Breast epithelium (tissue), 4 donors: ENCODE data around the gene PTTG1IP. TPM values are rescaled to one million over a fixed set of nuclear protein-coding genes. Genes with fewer than 3 reads are reported as not detected.

ENCODE experiments used
- DNase-seq, 2 donors: peaks; one replicate each; pipeline ENCODE4 v3.0.0-alpha.2; 2019; ENCODE audit warnings: low spot score in 2 of 2
- H3K27ac ChIP-seq, 2 donors: fragments of 200-600 bp; sonication (generic) in 1 of 2; one replicate each; pipeline ENCODE4 v1.5.1; 2016 to 2019; ENCODE audit warnings: mild to moderate bottlenecking in 1 of 2
- H3K27me3 ChIP-seq, 2 donors: fragments of 200-600 bp; sonication (generic) in 1 of 2; one replicate each; pipeline versions ENCODE4 v1.5.1 to v1.6.0; 2017 to 2019; ENCODE audit warnings: control low read depth in 1 of 2, mild to moderate bottlenecking in 1 of 2
- H3K36me3 ChIP-seq: fragments of 200-600 bp; one replicate; pipeline ENCODE4 v1.5.1; 2019
- H3K4me1 ChIP-seq, 2 donors: fragments of 200-600 bp; sonication (generic); one replicate each; pipeline ENCODE4 v1.5.1; 2016 to 2019; ENCODE audit warnings: control low read depth in 1 of 2
- H3K4me3 ChIP-seq, 3 donors: fragments of 200-600 bp; sonication (generic); 1 replicate in 2 of 3; 2 replicates in 1 of 3; pipeline ENCODE4 v1.5.1; 2016 to 2019; ENCODE audit warnings: mild to moderate bottlenecking in 3 of 3, moderate library complexity in 2 of 3
- H3K9me3 ChIP-seq, 2 donors: fragments of 200-600 bp; sonication (generic) in 1 of 2; one replicate each; pipeline ENCODE4 v1.5.1; 2016 to 2019; ENCODE audit warnings: control low read depth in 1 of 2
- POLR2A ChIP-seq: fragments of 450-650 bp; IDR thresholded peaks from one replicate; pipeline ENCODE4 v1.6.1; 2016; ENCODE audit warnings: antibody characterized with exemption, mild to moderate bottlenecking, moderate library complexity
- POLR2AphosphoS5 ChIP-seq, 3 donors: sonication (generic); formaldehyde crosslinking; IDR thresholded peaks; one replicate each; pipeline ENCODE4 v1.6.1; 2017; ENCODE audit warnings: antibody characterized with exemption in 3 of 3
- intact Hi-C: fragments of 100-400 bp; cut with DNase I; formaldehyde crosslinking; loops from one replicate; pipeline ENCODE4 v1.15.1; 2023; ENCODE audit warnings: low total_unique reads
- total RNA-seq, 3 donors: library from RNA; depleted of rRNA; stranded (reverse); fragments of >200 nt; gene quantifications; one replicate each; pipeline ENCODE4 v1.1.0, GENCODE V29; 2016
- TF ChIP-seq, protein P1 (sequence below), 3 donors: fragments of 450-650 bp; IDR thresholded peaks; one replicate each; pipeline ENCODE4 v1.5.1; 2016 to 2017; ENCODE audit warnings: antibody characterized with exemption in 3 of 3, mild to moderate bottlenecking in 3 of 3, moderate library complexity in 3 of 3

Gene PTTG1IP
- total RNA-seq, 3 donors from 2014 or later, result 187 to 351 (median 272) TPM

DNA sequence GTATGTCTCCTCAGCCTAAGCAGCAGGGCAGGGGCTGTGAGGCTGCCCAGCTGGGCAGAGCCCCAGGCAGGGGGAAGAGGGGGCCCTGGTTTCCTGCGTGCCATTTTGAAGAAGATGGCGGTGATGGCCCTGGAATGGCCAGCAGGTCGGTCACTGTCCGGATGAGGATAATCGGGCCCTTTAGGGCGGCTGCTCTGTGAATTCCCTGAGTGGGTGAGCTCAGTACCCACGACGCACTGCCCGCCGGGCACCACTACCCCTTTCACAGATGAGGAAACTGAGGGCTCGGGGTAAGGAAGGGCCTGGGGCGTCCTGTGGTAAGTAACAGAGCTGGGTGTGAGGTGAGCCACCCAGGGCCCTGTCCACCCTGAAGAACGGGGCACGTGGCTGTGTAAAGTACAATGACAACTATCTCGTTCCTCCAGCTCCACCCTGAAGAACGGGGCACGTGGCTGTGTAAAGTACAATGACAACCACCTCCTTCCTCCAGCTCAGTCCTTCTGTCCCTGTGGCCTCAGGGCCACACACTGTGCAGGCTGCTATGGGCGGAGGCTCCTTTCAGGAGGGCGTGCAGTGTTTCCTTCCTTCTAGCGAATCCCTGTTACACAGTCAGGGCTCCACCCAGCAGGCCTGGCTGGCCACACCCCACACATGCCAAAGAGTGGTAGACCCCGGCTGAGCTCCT is 24.0 kb upstream of the PTTG1IP start:
- Histone ChIP-seq H3K27ac (no peak overlapping the region), H3K4me1 (no peaks in the 10 kb centered on the region), H3K9me3 (no peaks in the 10 kb centered on the region), H3K36me3 (no peaks in the 10 kb centered on the region), H3K27me3 (no peaks in the 10 kb centered on the region), H3K4me3 (no peak overlapping the region)
- intact Hi-C loops, result no loop called here
- DNase-seq, result no peak
- TF ChIP-seq, protein P1, sequence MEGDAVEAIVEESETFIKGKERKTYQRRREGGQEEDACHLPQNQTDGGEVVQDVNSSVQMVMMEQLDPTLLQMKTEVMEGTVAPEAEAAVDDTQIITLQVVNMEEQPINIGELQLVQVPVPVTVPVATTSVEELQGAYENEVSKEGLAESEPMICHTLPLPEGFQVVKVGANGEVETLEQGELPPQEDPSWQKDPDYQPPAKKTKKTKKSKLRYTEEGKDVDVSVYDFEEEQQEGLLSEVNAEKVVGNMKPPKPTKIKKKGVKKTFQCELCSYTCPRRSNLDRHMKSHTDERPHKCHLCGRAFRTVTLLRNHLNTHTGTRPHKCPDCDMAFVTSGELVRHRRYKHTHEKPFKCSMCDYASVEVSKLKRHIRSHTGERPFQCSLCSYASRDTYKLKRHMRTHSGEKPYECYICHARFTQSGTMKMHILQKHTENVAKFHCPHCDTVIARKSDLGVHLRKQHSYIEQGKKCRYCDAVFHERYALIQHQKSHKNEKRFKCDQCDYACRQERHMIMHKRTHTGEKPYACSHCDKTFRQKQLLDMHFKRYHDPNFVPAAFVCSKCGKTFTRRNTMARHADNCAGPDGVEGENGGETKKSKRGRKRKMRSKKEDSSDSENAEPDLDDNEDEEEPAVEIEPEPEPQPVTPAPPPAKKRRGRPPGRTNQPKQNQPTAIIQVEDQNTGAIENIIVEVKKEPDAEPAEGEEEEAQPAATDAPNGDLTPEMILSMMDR (IDR thresholded peaks at IDR 0.05), result no peak

DNA sequence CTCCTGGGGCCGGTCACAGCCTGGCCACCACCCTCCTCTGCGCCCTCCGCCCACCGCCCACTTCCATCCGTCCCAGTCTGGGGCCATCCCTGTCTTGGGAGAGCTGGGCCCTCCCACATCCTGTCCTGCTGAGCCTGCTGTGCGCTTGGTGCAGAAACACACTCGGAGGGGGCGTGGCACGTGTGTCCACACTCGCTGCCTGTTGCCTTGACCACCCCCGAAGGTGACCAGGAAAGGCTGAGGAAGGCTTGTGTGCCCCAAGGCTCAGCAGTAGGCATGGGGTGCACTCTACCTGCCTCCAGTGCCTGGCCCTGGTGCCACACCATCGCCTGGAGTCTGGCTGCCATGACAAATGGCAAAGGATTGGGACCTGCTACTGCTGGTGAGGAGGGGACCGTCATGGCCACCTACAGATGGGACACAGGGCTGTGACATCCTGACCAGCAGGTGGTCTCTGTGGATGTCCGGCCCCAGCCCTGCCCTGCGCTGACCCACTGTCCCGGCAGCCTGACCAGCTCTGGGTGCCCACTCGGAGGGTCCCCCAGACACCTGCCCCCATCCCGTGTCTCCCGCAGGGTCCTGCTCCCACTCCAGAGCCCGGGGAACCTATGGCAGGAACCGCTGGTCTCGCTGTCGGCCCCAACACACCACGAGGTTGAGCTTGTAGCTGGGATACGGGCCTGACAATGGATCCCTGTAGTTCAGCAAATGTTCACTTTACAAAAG is 23.2 kb upstream of the PTTG1IP start:
- DNase-seq, result no peak
- Histone ChIP-seq H3K27ac (no peak overlapping the region), H3K27me3 (no peaks in the 10 kb centered on the region), H3K9me3 (no peaks in the 10 kb centered on the region), H3K4me3 (no peak overlapping the region), H3K36me3 (no peaks in the 10 kb centered on the region), H3K4me1 (no peaks in the 10 kb centered on the region)
- TF ChIP-seq POLR2AphosphoS5 (IDR thresholded peaks at IDR 0.05) (no peak), POLR2A (no peak)
- TF ChIP-seq, protein P1 (IDR thresholded peaks at IDR 0.05), result no peak
- intact Hi-C loops, result no loop called here

DNA sequence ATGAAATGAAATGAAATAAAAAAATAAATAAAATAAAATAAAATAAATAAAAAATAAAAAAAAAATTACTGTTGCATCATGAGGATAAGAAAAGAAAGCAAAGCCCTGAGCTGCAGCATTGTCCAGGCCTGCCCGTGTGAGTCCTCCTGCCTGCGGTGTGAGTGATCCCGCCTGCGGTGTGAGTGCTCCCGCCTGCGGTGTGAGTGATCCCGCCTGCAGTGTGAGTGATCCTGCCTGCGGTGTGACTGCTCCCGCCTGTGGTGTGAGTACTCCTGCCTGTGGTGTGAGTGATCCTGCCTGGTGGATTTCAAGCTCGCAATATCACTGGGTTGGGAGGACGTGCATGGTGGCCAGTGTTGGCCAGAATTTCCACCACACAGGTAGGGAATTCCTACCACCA is 22.4 kb upstream of the PTTG1IP start:
- TF ChIP-seq POLR2A, result no peak
- TF ChIP-seq POLR2AphosphoS5 (IDR thresholded peaks at IDR 0.05), result no peak
- TF ChIP-seq, protein P1 (IDR thresholded peaks at IDR 0.05), result no peak
- H3K4me3 ChIP-seq, result no peak overlapping the region
- intact Hi-C loops, result no loop called here
- no peaks in the 10 kb centered on the region for H3K9me3 ChIP-seq
- no peaks in the 10 kb centered on the region for H3K36me3 ChIP-seq
- no peak overlapping the region for H3K27ac ChIP-seq
- DNase-seq, result no peak
- no peaks in the 10 kb centered on the region for H3K27me3 ChIP-seq
- no peaks in the 10 kb centered on the region for H3K4me1 ChIP-seq

DNA sequence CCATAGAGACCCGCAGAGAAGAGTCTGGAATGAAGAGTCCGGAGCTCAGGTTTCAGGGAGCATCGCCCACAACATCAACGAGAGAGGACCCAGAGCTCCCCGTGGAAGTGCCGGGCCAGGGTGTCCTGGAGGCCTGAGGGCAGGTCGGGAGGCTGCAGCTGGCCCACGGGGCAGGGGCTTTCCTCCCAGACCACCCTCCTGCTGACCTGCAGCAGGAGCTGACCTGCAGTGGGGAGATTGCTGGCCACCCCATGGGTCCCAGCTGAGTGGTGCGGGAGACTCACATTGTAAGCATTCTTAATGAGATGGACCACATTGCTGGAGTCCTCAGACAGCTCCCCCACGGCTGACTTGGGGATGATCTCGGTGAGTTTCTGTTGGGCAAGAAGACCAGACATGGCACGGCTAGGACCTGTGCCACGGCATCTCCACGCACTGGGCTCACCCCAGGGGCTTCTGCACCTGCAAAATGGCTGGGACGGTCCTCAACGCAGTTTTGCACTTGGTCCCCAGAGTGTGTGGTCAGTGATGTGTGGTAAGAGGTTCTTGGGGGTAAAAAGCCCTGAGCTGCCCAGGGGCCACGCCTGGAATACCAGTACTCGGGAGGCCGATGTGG is 21.3 kb upstream of the PTTG1IP start:
- no peak for DNase-seq
- intact Hi-C loops, result no loop called here
- no peaks in the 10 kb centered on the region for H3K9me3 ChIP-seq
- H3K4me3 ChIP-seq, result no peak overlapping the region
- no peaks in the 10 kb centered on the region for H3K27me3 ChIP-seq
- no peaks in the 10 kb centered on the region for H3K36me3 ChIP-seq
- H3K27ac ChIP-seq, result no peak overlapping the region
- H3K4me1 ChIP-seq, result no peaks in the 10 kb centered on the region
- TF ChIP-seq, protein P1 (IDR thresholded peaks at IDR 0.05), result no peak
- TF ChIP-seq POLR2AphosphoS5 (IDR thresholded peaks at IDR 0.05) (no peak), POLR2A (no peak)
